Umbilical cord (tissue), 2 donors: ENCODE data around the gene KLK11. TPM values are rescaled to one million over a fixed set of nuclear protein-coding genes. Genes with fewer than 3 reads are reported as not detected.
"Not testable (repeated sequence)": the region's sequence is repeated elsewhere in the genome, so short reads cannot be mapped to it uniquely, and the experiment has no call there.

Experiments used
- DNase-seq: peaks from one replicate; pipeline ENCODE4 v3.0.0-alpha.2; 2015; ENCODE audit warnings: low spot score
- total RNA-seq: library from RNA; depleted of rRNA; stranded (reverse); fragments of >200 nt; gene quantifications from one replicate; pipeline ENCODE4 v1.2.3, GENCODE V29; 2014; ENCODE audit warnings: low replicate concordance; ENCODE audit not compliant: insufficient read depth

The KLK11 gene
- total RNA-seq, 1 donor from 2014 or later, result 3.9 TPM

GRCh38 chr19:51005248-51005647 is 21.2 kb downstream of the KLK11 start:
- DNase-seq, result no peak

- DNase-seq, result no peak
Measured at GRCh38 chr19:51003316-51003715, 23.1 kb downstream of the KLK11 start.

GRCh38 chr19:51002542-51003311 is 23.7 kb downstream of the KLK11 start:
- no peak for DNase-seq

GRCh38 chr19:51002089-51002532 is 24.3 kb downstream of the KLK11 start:
- DNase-seq, result no peak

GRCh38 chr19:51001515-51001914 is 24.9 kb downstream of the KLK11 start, which contains the start of gene KLK8:
Gene KLK8, minus strand, starts transcription at chr19:51001604. Its CDS starts 437 bp downstream, at chr19:51001167.
- DNase-seq, result no peak

GRCh38 chr19:51000981-51001380 is 25.4 kb downstream of the KLK11 start:
- no peak for DNase-seq

GRCh38 chr19:51000426-51000825 is 26.0 kb downstream of the KLK11 start:
- no peak for DNase-seq

GRCh38 chr19:50998686-50999085 is 27.7 kb downstream of the KLK11 start:
- no peak for DNase-seq

- no peak for DNase-seq
Measured at GRCh38 chr19:50998061-50998460, 28.4 kb downstream of the KLK11 start.

GRCh38 chr19:50994129-50994528 is 32.3 kb downstream of the KLK11 start:
- no peak for DNase-seq

GRCh38 chr19:50992666-50993035 is 33.8 kb downstream of the KLK11 start:
- DNase-seq, result no peak

- DNase-seq, result not testable (repeated sequence)
Measured at GRCh38 chr19:50984416-50984815, 42.0 kb downstream of the KLK11 start.

- no peak for DNase-seq
Measured at GRCh38 chr19:50983625-50984292, 42.7 kb downstream of the KLK11 start, which contains the start of gene KLK7. Gene KLK7, minus strand, starts transcription at chr19:50983917. Its CDS starts 1,518 bp downstream, at chr19:50982399.

- no peak for DNase-seq
Measured at GRCh38 chr19:50982186-50982585, 44.2 kb downstream of the KLK11 start.

GRCh38 chr19:50981587-50982146 is 44.7 kb downstream of the KLK11 start:
- DNase-seq, result no peak

GRCh38 chr19:50980208-50980607 is 46.2 kb downstream of the KLK11 start:
- DNase-seq, result no peak

- DNase-seq, result no peak
Measured at GRCh38 chr19:50979758-50980157, 46.7 kb downstream of the KLK11 start.

- DNase-seq, result no peak
Measured at GRCh38 chr19:50978772-50979390, 47.5 kb downstream of the KLK11 start.

- no peak for DNase-seq
Measured at GRCh38 chr19:50977626-50978025, 48.8 kb downstream of the KLK11 start.

GRCh38 chr19:50975766-50976165 is 50.6 kb downstream of the KLK11 start:
- no peak for DNase-seq

GRCh38 chr19:50974702-50975556 is 51.5 kb downstream of the KLK11 start:
- no peak for DNase-seq
